Stimulated activated CD8-positive, alpha-beta memory T cell treated with anti-CD3 and anti-CD28 coated beads, Interleukin-7, amount 100 ng/mL, for 48 hours (primary cell): ENCODE data around the gene EXOC1L.

ENCODE experiments used
- DNase-seq, 2 donors: peaks; one replicate each; pipeline ENCODE4 v3.0.0-alpha.2; 2020; ENCODE audit warnings: low read depth in 1 of 2; ENCODE audit errors: extremely low read depth in 1 of 2

The EXOC1L gene

DNA sequence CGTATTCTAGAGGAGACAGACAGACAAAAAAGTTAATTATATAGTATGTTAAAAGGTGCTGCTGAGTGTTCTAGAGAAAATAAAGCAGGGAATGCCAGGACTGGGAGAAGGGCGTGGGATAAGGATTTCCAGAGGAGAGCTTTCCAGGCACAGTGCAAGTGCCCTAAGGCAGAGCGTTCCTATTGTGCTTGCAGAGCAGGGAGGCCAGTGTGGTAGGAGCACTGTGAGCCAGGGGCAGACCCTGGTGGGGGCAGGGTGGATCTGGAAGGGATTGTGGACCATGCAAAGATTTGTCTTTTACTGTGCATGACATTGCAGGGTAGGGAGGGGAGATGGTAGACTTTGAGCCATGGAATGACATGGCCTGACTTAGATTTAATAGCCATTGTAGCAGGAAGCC lies 59.6 kb downstream of the EXOC1L start:
- DNase-seq = no peak

DNA sequence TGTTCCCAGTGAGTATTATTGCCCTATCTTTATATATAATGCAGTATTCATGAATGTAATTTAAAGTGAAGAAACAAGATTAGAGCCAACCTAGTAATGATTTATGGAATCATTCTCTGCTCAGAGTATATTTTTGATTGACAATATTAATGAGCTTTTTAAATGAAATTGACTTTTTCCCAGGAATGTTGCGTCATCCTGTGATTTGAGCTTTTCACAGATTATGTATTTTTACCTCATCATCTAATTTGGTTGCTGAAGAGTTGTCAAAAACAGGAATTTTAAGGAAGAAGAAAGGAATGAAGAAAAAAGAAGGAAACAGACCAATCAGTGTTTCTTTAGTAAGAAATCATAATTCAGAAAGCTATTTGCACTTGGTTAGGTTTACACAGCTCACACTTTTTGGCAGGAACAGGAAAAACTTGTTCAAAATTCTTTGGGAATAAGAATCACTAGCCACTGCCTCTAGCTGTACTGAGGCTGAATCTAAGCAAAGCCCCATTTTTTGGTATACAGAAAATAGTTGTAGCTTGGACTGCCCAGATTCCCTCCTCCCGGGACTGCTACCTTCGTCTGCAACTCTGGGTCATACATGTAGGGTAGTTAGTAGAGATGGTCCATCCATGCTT lies 61.2 kb downstream of the EXOC1L start:
- no peak for DNase-seq

DNA sequence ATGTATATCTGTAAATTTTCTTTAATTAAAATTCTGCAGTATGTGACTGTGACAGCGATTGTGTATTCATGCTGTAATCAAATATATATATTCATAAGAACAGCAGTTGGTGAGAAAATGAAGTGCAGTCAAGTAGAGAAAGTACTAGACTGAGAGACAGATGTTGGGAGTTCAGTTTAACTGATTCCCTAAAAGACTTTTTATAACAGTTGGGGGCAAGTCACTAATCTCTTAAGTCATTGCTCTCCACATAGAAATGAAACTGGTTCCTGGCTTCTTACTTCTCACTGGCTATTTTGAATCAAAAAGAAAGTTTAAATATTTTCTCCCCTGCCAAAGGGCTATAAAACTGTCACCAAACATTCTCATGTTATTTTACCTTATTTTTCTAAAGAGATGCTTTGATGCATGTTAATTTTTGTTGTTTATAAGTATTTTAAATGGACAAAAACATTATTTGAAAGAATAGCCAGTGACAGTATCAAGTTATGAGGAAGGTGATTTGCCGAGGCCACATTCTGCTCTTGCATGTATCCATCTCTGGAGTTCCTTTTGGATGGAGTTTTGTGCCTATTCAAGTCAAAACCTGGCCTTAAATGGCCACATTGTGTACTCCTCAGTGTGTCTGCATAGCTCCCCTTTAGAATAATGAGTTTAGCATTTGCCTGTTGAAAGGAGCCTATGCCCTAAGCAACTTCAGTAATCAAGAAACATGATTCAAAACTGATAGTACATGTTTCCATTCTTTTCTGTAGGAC lies 64.7 kb downstream of the EXOC1L start:
- no peak for DNase-seq

DNA sequence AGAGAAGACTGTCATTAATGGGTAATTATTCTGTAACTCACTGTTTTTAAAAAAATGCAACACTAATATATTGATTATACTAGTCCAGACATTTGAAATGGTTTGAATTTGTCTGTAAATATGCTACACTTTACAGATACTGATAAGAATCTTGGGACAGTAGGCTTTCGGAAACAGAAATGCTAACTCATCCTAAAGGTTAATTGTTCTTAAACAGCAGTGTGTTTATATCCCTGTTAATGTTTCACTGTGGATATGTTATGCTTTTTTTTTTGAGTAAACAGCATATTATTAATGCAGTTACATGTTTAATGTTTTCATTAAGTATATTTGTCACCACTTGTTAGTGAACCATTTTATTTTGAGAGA lies 65.2 kb downstream of the EXOC1L start:
- no peak for DNase-seq
